Measurements from ENCODE around the gene ADAMTS6. TPM values are rescaled to one million over a fixed set of nuclear protein-coding genes. Genes with fewer than 3 reads are reported as not detected.

Gene ADAMTS6
- polyA plus RNA-seq, 3 donors, result 0.01 TPM; not detected in 2

DNA sequence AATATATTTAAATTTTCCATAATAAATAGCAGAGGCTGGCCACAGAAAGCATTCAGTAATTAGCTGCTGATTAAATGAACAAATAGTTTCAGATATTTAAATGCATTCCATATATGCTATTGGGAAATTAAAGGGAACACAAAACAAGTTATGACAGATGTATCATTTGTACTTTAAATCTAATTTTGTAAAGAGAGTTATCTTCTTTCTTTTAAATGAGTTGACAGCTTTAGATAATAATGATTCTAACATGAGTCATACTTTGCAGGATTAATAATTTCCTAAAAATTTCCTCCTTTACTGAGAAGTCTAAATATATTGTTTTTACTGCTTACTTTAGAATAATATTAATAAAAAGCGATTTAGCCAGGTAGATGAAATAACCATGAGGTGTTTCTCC lies 320.1 kb downstream of the ADAMTS6 start:
- WGBS (ENCODE audit: insufficient coverage), result no CpG with 5 or more reads among the region's 1 CpG
- no peaks in the 10 kb centered on the region for H4K20me1 ChIP-seq (ENCODE audit: insufficient read depth, low read length)
- H3K9me3 ChIP-seq (replicated peaks in 1 of 2; ENCODE audit: control insufficient read depth in 1 of 2, insufficient read depth in 1 of 2, low read length in 2 of 2), result peaks cover 0 to 3% of the 10 kb centered on the region in 2 donors
- H3K4me3 ChIP-seq (replicated peaks in 1 of 3; ENCODE audit: low read depth in 2 of 3, low read length in 3 of 3), result no peak overlapping the region
- no peak overlapping the region for H3K4me2 ChIP-seq (replicated peaks; ENCODE audit: extremely low read depth, low read length, poor library complexity, severe bottlenecking)
- H3K36me3 ChIP-seq (replicated peaks in 1 of 2; ENCODE audit: control insufficient read depth in 1 of 2, insufficient read depth in 2 of 2, low read length in 2 of 2), result no peaks in the 10 kb centered on the region
- H3K27ac Mint-ChIP-seq, result no peak overlapping the region
- no peak for DNase-seq
- no peak overlapping the region for H3K27ac ChIP-seq (ENCODE audit: low read depth in 1 of 2, low read length in 2 of 2)
- no peak overlapping the region for H3K4me3 Mint-ChIP-seq
- no peaks in the 10 kb centered on the region for H3K4me1 ChIP-seq (ENCODE audit: control insufficient read depth in 1 of 2, insufficient read depth in 2 of 2, low read length in 2 of 2)
- no peak overlapping the region for H3K9ac ChIP-seq (ENCODE audit: insufficient read depth, low read length, poor library complexity, severe bottlenecking)
- peaks cover 0 to 6% (median 3%) of the 10 kb centered on the region in 3 donors for H3K27me3 Mint-ChIP-seq (ENCODE audit: low read depth in 3 of 3)
- no peaks in the 10 kb centered on the region for H3K27me3 ChIP-seq (ENCODE audit: control insufficient read depth in 2 of 2, insufficient read depth in 2 of 2, low read length in 2 of 2)
- H3K9me3 Mint-ChIP-seq, result peaks cover 3 to 19% (median 11%) of the 10 kb centered on the region in 7 donors
- no peaks in the 10 kb centered on the region for H3K4me1 Mint-ChIP-seq
- H3K36me3 Mint-ChIP-seq, result no peaks in the 10 kb centered on the region
- intact Hi-C loops (cut with micrococcal nuclease), result no loop called here
- no peak overlapping the region for H2AFZ ChIP-seq (ENCODE audit: insufficient read depth, low read depth, low read length, poor library complexity, severe bottlenecking)
- no peak for TF ChIP-seq CTCF (IDR thresholded peaks at IDR 0.05)
- no peaks in the 10 kb centered on the region for H3K79me2 ChIP-seq (ENCODE audit: insufficient read depth, low read length)

- no peak for DNase-seq
- no peak overlapping the region for H3K4me2 ChIP-seq (replicated peaks; ENCODE audit: extremely low read depth, low read length, poor library complexity, severe bottlenecking)
- Mint-ChIP-seq H3K4me3 (no peak overlapping the region), H3K36me3 (no peaks in the 10 kb centered on the region), H3K27me3 (ENCODE audit: low read depth in 3 of 3) (peaks cover 2 to 6% (median 3%) of the 10 kb centered on the region in 3 donors), H3K9me3 (peaks cover 0 to 18% (median 11%) of the 10 kb centered on the region in 7 donors), H3K4me1 (no peaks in the 10 kb centered on the region), H3K27ac (no peak overlapping the region)
- H3K4me1 ChIP-seq (ENCODE audit: control insufficient read depth in 1 of 2, insufficient read depth in 2 of 2, low read length in 2 of 2), result no peaks in the 10 kb centered on the region
- intact Hi-C loops (cut with micrococcal nuclease), result no loop called here
- H3K9me3 ChIP-seq (replicated peaks in 1 of 2; ENCODE audit: control insufficient read depth in 1 of 2, insufficient read depth in 1 of 2, low read length in 2 of 2), result peaks cover 0 to 3% of the 10 kb centered on the region in 2 donors
- no peak overlapping the region for H3K27ac ChIP-seq (ENCODE audit: low read depth in 1 of 2, low read length in 2 of 2)
- no peak overlapping the region for H3K9ac ChIP-seq (ENCODE audit: insufficient read depth, low read length, poor library complexity, severe bottlenecking)
- H4K20me1 ChIP-seq (ENCODE audit: insufficient read depth, low read length), result no peaks in the 10 kb centered on the region
- no peak overlapping the region for H2AFZ ChIP-seq (ENCODE audit: insufficient read depth, low read depth, low read length, poor library complexity, severe bottlenecking)
- no peak overlapping the region for H3K4me3 ChIP-seq (replicated peaks in 1 of 3; ENCODE audit: low read depth in 2 of 3, low read length in 3 of 3)
- WGBS (ENCODE audit: insufficient coverage), result no CpG with 5 or more reads among the region's 4 CpGs
- no peaks in the 10 kb centered on the region for H3K36me3 ChIP-seq (replicated peaks in 1 of 2; ENCODE audit: control insufficient read depth in 1 of 2, insufficient read depth in 2 of 2, low read length in 2 of 2)
- H3K27me3 ChIP-seq (ENCODE audit: control insufficient read depth in 2 of 2, insufficient read depth in 2 of 2, low read length in 2 of 2), result no peaks in the 10 kb centered on the region
- no peak for TF ChIP-seq CTCF (IDR thresholded peaks at IDR 0.05)
- no peaks in the 10 kb centered on the region for H3K79me2 ChIP-seq (ENCODE audit: insufficient read depth, low read length)
Measured at GRCh38 chr5:65157906-65158603, 323.7 kb downstream of the ADAMTS6 start.

Data from CD14-positive monocyte (primary cell).